GM12891 (cell line): ENCODE measurements around the gene LZTFL1.

Experiments
- POLR2A ChIP-seq: IDR thresholded peaks from 2 replicates; pipeline ENCODE4 v1.6.1; 2011; ENCODE audit warnings: low read depth, low read length, control low read depth
- POLR2AphosphoS5 ChIP-seq: IDR thresholded peaks from 2 replicates; pipeline ENCODE4 v1.6.1; 2011; ENCODE audit warnings: low read depth, low read length, control low read depth

DNA sequence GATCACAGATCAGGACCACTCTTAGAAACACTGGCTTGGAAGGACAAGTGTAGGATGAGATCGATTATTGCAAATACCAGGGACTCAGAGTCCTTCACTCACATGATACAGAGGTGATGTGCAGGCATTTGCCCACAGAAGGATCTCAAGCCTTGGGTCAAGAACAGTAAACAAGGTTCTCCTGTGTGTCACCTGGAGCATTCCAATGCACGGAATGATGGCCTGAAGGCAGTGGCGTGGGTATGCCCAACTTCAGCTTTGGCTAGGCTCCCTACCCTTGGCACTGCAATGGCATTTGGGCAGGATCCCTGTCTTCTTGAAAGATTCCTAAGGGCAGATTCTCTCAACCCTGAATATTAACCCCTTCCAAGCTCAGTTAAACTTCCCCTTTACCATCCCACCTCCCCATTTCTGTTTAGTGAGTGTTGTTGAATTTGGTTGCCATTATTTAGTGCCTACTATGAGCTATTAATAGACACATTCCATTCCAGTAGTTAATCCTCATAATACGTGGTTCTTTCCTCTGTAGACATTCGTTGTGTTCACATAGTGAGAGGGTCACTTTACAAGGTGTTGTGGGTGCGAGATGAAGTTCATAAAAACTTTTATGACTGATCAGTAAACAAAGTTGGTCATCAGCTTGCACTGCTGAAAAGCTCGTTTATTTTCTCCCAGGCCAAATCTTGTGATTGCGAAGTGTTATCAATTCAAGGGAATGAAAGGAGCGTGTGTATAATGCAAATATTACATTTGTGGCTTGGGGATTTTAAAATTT lies 1.1 kb upstream of the LZTFL1 start:
- TF ChIP-seq POLR2AphosphoS5 (no peak), POLR2A (no peak)
